Activated effector memory CD4-positive, alpha-beta T cell treated with Interleukin-2 at 50 U/mL for 16 hours (primary cell): ENCODE measurements around the gene CCDC159.

Experiments
- DNase-seq: peaks from one replicate; pipeline ENCODE4 v3.0.0-alpha.2; 2020

Gene CCDC159

GRCh38 chr19:11397089-11397610 lies 50.8 kb downstream of the CCDC159 start:
- DNase-seq, result no peak

- no peak for DNase-seq
These were observed 53.3 kb downstream of the CCDC159 start for GRCh38 chr19:11399667-11400066.

- no peak for DNase-seq
These were observed 54.5 kb downstream of the CCDC159 start for GRCh38 chr19:11400798-11401197.

GRCh38 chr19:11401808-11402543 lies 55.7 kb downstream of the CCDC159 start:
- no peak for DNase-seq
